Adrenal gland (tissue), 12 donors: ENCODE measurements around the gene AVPR1A. TPM values are rescaled to one million over a fixed set of nuclear protein-coding genes. Genes with fewer than 3 reads are reported as not detected.
A peak's percentile ranks its signal among the peaks of the same experiment; 100 is the strongest.

Source experiments
- DNase-seq, 7 donors: peaks; one replicate each; pipeline ENCODE4 v3.0.0-alpha.2; 2019 to 2020
- H3K27ac ChIP-seq, 5 donors: fragments of 200-600 bp; sonication (generic) in 4 of 5; 1 replicate in 3 of 5; 2 replicates in 2 of 5; pipeline versions ENCODE4 v1.5.1 to v1.8.0; 2016 to 2020; ENCODE audit warnings: mild to moderate bottlenecking in 1 of 5
- H3K27me3 ChIP-seq: fragments of 200-600 bp; 2 replicates; pipeline ENCODE4 v1.8.0; 2021
- H3K36me3 ChIP-seq, 2 donors: fragments of 200-600 bp; replicated peaks in 1 of 2; 1 replicate in 1 of 2; 2 replicates in 1 of 2; pipeline versions ENCODE4 v1.5.1 to v1.8.0; 2018 to 2022
- H3K4me1 ChIP-seq, 2 donors: fragments of 200-600 bp; replicated peaks in 1 of 2; 1 replicate in 1 of 2; 2 replicates in 1 of 2; pipeline versions ENCODE4 v1.5.1 to v1.8.0; 2018 to 2021
- H3K4me3 ChIP-seq, 4 donors: fragments of 200-600 bp; sonication (generic) in 3 of 4; one replicate each; pipeline ENCODE4 v1.5.1; 2016 to 2018
- H3K9me3 ChIP-seq, 3 donors: fragments of 200-600 bp; sonication (generic) in 1 of 3; replicated peaks in 1 of 3; 1 replicate in 2 of 3; 2 replicates in 1 of 3; pipeline versions ENCODE4 v1.5.1 to v1.8.0; 2016 to 2021
- CTCF ChIP-seq, 6 experiments: fragments of 450-650 bp in 4 of 6; fragments of 200-600 bp in 2 of 6; sonication (generic) in 1 of 6; IDR thresholded peaks; 1 replicate in 5 of 6; 2 replicates in 1 of 6; pipeline versions ENCODE4 v1.5.1 to v1.8.0; 2016 to 2021; ENCODE audit warnings: antibody characterized with exemption in 6 of 6, mild to moderate bottlenecking in 2 of 6, moderate library complexity in 1 of 6
- POLR2A ChIP-seq, 2 donors: fragments of 450-650 bp; IDR thresholded peaks; one replicate each; pipeline ENCODE4 v1.6.1; 2017; ENCODE audit warnings: antibody characterized with exemption in 2 of 2, mild to moderate bottlenecking in 2 of 2, moderate library complexity in 1 of 2
- WGBS, 4 donors: extraction: QIAGEN DNeasy Blood & Tissue Kit in 2 of 4; methylation state at CpG; one replicate each; pipeline versions ENCODE4 v1.1.5 to v1.1.7; 2013 to 2017; 5-methylcytosine and 5-hydroxymethylcytosine counted together
- intact Hi-C, 2 donors: fragments of 100-400 bp; cut with DNase I; formaldehyde crosslinking; loops; one replicate each; pipeline versions ENCODE4 v1.14.1 to v1.15.0; 2022 to 2023
- polyA plus RNA-seq, 3 donors: library from polyadenylated mRNA; stranded (reverse); fragments of 200-250 nt in 2 of 3; fragments of 350-450 nt in 1 of 3; fragmentation: Illumina TruSeq in 1 of 3; extraction: RNeasy Lipid Tissue Mini Kit (QIAGEN cat#74804) in 1 of 3; gene quantifications; one replicate each; pipeline ENCODE4 v1.2.3, GENCODE V29; 2013 to 2014
- total RNA-seq, 9 donors: library from RNA; depleted of rRNA in 4 of 9; stranded (reverse); fragments of >200 nt in 4 of 9; fragments of 120-200 nt in 1 of 9; fragmentation: NEBNext Ultra II Directional in 1 of 9; extraction: Animal tissue kit (Norgen Biotek cat#: 25700) in 1 of 9; gene quantifications; one replicate each; pipeline versions ENCODE4 v1.1.0 to v1.2.4, GENCODE V29; 2013 to 2023
- donor health status: healthy with polysubstance abuse.
- donor health status: Bipolar disorder and iron deficiency.
- donor health status: DM: yes; HTN: yes; CAD: no.
- donor health status: DM: no; HTN: no; CAD: no.
- donor health status: DM: no; HTN: no; CAD: no.
- donor health status: DM: yes; HTN: yes; CAD: no.

AVPR1A gene
- total and polyA plus RNA-seq, 12 donors, result 1.2 to 273 (median 124) TPM

GRCh38 chr12:63129927-63130326 lies 21.1 kb downstream of the AVPR1A start:
- no peaks in the 10 kb centered on the region for H3K9me3 ChIP-seq
- 58 to 82% (median 71%) methylated on average over 2 of the region's 2 CpGs for WGBS, 4 donors
- no peak overlapping the region for H3K4me3 ChIP-seq
- H3K36me3 ChIP-seq, result no peaks in the 10 kb centered on the region
- DNase-seq, result no peak
- intact Hi-C loops, result no loop called here
- TF ChIP-seq POLR2A (IDR thresholded peaks at IDR 0.05) (no peak), CTCF (IDR thresholded peaks at IDR 0.05) (no peak)
- H3K27ac ChIP-seq, result no peak overlapping the region
- H3K4me1 ChIP-seq, result no peaks in the 10 kb centered on the region
- no peaks in the 10 kb centered on the region for H3K27me3 ChIP-seq

- no peak overlapping the region for H3K4me3 ChIP-seq
- H3K36me3 ChIP-seq, result no peaks in the 10 kb centered on the region
- H3K4me1 ChIP-seq, result no peaks in the 10 kb centered on the region
- no peak for TF ChIP-seq CTCF (IDR thresholded peaks at IDR 0.05)
- TF ChIP-seq POLR2A (IDR thresholded peaks at IDR 0.05), result no peak
- H3K9me3 ChIP-seq, result no peaks in the 10 kb centered on the region
- no peaks in the 10 kb centered on the region for H3K27me3 ChIP-seq
- DNase-seq, result no peak
- H3K27ac ChIP-seq, result no peak overlapping the region
- intact Hi-C loops, result no loop called here
These were observed 26.2 kb downstream of the AVPR1A start for GRCh38 chr12:63124778-63125177.

- H3K27ac ChIP-seq, result no peak overlapping the region
- H3K4me1 ChIP-seq, result no peaks in the 10 kb centered on the region
- WGBS, 4 donors, result 6 to 10% (median 6%) methylated on average over 5 of the region's 5 CpGs
- intact Hi-C loops, result loop anchor here in 1 of 2 donors (2.0 to 5.0 kb wide), 2 partner anchors 49 to 173 kb away; partner anchors contain the start of gene AVPR1A
- H3K4me3 ChIP-seq, result no peak overlapping the region
- no peaks in the 10 kb centered on the region for H3K9me3 ChIP-seq
- peak; percentile 54 to 92 (median 82) for TF ChIP-seq CTCF (IDR thresholded peaks at IDR 0.05)
- TF ChIP-seq POLR2A (IDR thresholded peaks at IDR 0.05), result no peak
- H3K27me3 ChIP-seq, result no peaks in the 10 kb centered on the region
- DNase-seq, result peak in 1 of 7 donors; percentile 15
- H3K36me3 ChIP-seq, result no peaks in the 10 kb centered on the region
These were observed 47.4 kb downstream of the AVPR1A start for GRCh38 chr12:63103494-63104131.

- Histone ChIP-seq H3K36me3 (no peaks in the 10 kb centered on the region), H3K4me3 (no peak overlapping the region), H3K27me3 (no peaks in the 10 kb centered on the region), H3K9me3 (no peaks in the 10 kb centered on the region), H3K4me1 (no peaks in the 10 kb centered on the region), H3K27ac (no peak overlapping the region)
- no peak for DNase-seq
- TF ChIP-seq POLR2A (IDR thresholded peaks at IDR 0.05), result no peak
- no peak for TF ChIP-seq CTCF (IDR thresholded peaks at IDR 0.05)
- intact Hi-C loops, result loop anchor here in 1 of 2 donors (5.0 kb wide), 1 partner anchor 50 kb away; the partner anchor contains the start of gene AVPR1A
- WGBS, 4 donors, result 65 to 76% (median 68%) methylated on average over 2 of the region's 2 CpGs
These were observed 49.1 kb downstream of the AVPR1A start for GRCh38 chr12:63101920-63102319.
